HG03135 (cell line): ENCODE data around the gene NATD1.
"Not testable (repeated sequence)": the region's sequence is repeated elsewhere in the genome, so short reads cannot be mapped to it uniquely, and the experiment has no call there.

Source experiments
- ATAC-seq: cut with Tn5 transposase; IDR thresholded peaks from one replicate; pipeline ENCODE4 v1.9.1; 2021; ENCODE audit warnings: mild to moderate bottlenecking, moderate library complexity; ENCODE audit not compliant: unreplicated experiment

NATD1 gene

DNA sequence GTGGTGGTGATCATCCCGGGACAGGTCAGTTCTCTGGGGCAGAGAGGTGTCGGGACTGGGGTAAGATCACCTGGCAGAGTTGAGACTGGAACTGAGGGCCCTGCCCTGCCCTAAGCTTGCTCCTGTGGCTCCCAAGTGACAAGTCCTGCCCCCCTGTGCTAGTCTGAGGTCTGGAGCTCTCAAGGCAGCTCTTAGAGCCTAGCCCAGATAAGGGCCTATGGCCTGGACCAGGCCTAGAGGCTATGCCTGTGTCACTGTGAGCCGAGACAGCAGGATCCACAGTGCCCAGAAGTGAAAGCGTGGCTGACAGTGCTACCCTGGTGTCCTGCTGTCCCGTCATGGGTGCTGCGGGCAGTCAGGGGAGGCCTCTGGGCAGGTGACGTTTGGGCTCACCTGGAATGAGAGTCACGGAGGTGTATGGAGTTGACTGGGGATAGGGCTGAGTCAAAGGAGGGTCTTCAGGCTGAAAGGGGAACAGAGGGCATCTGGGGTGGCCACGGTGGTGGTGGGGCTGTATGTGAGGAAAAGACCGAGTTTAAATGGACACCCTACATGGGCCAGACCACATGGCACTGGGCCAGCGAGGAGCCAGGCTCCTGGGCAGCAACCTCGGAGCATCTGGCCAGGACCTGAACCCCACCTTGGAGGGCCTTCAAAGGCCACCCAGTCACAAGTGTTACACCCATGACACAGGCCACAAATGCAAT, 5.5 kb downstream of the NATD1 start:
- no peak for ATAC-seq

DNA sequence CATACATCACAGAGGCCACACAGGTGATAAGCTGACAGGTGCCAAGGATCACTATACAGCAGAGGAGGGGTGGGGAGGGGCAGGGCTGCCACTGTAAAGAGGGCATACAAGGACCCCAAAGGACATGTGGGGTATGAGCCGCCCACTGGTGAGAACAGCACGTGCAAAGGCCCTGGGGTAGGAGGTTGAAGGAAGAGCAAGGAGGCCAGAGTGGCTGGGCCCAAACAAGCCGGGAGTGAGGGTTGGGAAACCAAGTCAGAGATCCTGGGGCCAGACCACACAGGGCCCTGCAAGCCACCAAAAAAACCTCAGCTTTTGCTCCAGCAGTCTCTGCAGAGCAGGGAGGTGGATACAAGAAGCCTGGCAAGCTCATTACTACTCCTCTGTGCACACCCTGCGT, 6.5 kb downstream of the NATD1 start:
- ATAC-seq, result no peak

DNA sequence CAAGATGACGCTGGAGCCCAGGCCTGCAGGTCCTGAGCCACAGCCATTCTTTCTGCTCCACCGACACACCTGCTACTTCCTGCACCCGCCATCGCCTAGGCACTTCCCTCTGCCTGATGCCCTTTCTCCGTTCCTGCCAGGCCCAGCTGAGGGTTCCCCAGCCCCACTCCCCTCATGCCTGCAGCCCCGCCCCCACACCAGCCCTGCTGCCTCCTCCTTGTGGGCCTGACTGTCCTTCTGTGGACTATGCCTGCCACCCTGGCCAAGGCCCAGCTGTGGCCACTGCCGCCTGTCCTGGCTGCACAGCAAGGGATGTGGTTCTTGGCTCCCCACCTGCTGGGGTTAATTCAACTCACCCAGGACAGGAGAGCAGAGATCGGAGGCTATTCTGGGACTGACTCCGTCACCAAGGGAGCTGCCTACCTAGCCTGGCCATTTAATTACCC, 7.5 kb downstream of the NATD1 start:
- ATAC-seq, result no peak

DNA sequence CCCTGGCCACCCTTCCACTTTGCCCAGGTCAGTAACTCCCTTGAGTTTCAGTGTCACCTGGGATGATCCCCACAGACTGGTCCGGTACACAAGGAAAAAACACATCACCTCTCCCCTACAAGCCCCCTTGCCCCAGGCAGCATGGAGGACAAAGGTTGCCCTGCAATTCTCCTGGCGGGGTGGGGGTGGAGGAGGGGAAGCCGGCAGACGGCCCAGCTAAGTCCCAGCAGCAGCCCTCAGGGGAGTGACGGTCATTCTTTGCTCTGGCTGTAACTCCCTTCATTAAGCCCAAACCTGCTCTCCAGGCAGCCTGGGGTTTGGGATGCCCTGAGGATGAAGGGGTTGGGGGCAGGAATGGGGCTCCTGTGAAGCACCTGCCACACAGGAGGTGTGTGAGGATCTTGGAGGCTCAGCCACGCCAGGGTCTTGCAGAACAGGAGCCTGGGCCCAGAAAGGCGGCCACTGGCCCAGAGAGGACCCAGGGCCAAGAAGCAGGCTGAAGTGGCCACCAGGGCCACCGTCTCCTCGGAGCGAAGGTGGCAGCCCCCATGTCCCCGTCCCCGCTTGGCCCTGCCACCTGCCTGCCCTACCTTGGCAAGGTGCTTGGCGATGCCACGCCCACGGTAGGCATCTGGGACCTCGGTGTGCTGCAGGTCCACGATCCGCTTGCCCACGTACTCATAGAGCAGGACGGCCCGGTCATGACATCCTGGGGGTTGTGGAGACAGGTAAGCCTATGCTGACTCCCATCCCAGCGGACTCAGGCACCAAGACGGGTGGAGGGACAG, 9.5 kb downstream of the NATD1 start:
- ATAC-seq, result no peak

DNA sequence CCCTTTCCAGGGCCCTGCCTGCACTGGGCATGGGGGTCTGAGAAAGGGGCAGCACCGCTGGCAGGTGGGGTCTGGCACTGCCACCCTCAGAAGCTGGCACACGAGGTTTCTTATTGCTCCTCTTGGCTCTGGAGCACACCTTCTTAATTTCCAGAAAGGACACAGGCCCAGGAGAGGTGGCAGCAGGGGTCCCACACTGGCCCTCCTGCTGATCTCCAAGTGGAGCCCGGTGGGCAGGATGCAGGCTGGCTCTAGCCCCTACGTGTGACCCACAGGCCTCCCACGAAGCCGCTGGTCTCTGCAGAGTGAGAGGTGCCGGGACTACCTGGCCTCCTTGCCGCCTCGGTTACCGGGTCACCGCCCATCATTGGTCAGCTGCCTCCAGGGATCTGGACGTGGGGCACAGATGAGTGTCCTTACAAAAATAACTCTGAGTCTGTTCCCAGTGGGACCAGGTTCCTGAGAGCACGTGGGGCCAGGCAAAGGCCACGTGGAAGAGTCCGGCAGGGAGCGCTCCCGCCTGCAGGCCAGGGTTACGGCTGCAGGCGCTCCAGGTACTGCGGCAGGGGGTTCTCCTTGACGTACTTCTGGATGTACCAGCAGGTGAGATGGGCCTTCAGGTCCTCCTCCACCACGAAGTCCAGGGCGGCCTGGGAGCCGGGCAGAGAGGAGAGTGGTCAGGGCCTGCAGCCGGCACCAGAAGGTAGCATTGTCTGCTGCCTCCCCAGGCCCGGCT, 10.3 kb downstream of the NATD1 start:
- ATAC-seq, result no peak

DNA sequence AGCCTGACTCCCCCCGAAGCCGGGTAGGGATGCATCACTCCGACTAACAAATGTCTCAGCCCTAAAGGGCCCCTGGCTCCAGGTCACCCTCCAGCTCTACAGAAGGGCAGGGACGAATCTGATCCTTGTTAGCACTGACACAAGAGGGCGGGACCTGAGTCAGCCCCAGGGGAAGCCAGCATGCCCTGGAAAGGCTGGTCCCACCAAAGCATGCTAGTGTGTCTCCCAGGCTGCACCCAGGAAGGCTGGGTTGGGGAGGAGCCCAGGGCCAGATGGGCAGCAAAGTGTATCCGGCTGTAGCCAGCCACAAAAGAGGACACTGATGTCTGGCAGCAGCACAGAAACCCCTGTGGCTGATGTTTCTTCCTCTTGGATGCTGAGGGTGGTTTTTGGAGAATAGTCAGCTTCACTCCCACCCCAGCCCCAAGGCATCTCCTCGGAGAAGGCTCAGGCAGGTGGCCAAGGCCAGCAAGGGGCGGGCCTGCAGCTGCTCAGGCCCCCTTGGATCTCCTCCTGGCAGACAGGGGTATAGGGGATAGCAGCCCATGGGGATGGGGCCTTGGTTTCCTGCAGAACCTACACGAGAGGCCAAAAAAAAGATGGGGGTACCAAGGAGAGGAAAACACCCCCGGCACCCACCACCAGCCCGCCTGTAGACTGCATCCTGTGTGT, 11.0 kb downstream of the NATD1 start:
- ATAC-seq, result no peak

DNA sequence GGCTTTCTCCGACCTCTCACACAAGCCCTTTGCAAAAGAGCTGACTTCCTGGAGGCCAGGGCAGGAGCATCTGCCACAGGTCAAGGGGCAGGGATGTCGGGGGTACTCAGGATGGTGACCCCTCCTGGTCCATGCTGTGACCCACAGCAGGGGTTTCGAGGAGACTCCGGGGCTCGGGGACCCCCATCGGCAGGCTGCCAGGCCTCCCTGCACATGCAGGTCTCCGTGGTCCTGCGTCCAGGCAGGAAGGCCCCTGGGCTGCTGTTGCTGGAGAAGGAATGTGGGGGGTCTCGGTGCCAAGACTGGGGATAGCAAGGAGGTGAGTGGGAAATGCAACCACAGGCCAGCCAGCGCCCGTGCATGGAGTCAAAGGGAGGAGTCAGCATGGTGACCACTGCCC, 11.6 kb downstream of the NATD1 start:
- ATAC-seq, result no peak

DNA sequence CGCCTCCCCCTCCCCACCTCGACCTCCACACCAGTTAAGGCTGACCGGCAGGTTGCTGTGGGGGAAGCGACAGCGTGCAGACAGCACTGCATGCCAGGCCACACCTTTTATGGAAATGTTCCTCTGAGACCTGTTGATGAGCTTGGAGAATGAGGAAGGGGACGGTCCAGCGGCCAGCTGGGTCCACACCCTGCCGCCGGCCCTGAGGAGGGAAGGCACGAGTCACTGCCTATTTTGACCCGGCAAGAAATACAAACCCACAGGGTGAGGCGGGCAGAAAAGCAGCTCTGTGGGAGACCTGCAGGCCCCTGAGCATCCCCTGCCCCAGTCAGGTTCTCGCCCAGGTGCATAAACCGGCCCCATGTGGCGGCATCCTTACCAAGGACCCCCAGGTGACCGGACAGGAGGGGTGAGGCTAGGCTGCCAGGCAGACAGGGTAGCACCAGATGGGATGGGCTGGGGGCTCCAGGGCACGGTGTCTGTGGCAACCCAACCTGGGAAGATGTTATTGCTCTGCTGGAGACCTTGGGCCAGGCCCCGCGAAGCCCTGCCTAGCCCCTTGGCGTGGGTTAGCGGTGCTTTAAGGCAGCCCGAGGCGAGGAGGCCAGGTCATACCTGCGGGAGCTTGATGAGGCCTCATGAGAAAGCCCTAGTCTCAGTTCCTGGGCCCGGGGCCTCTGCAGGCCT, 12.7 kb downstream of the NATD1 start:
- ATAC-seq, result no peak

DNA sequence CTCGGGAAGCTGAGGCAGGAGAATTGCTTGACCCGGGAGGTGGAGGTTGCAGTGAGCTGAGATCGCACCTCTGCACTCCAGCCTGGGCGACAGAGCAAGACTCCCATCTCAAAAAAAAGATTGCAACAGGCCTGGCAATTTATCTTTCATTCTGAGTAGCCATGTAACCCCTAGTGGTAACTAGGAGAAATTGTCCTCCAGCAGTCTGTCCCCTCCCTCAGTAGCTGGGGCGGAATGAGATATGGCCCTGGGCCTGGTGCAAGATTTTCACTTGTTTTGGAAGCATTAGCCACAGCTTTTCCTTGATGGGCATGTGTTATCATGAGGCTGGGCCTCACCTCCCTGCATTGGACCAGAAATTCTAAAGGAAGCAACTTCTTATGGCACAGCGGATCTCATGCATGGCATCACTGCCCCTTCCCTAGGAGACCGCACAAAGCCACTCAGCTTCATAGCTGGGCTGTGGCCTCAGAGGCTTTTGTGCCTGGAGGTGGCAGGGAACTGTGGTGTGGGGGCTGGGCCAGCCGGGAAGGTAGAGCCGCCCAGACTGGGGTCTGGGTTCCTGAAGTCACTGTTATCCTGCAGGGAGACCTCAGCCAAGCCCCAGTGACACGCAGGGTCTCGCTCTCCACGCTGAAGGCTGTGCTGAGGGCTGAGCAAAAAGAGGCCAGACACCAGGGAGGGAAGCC, 13.4 kb downstream of the NATD1 start:
- no peak for ATAC-seq

DNA sequence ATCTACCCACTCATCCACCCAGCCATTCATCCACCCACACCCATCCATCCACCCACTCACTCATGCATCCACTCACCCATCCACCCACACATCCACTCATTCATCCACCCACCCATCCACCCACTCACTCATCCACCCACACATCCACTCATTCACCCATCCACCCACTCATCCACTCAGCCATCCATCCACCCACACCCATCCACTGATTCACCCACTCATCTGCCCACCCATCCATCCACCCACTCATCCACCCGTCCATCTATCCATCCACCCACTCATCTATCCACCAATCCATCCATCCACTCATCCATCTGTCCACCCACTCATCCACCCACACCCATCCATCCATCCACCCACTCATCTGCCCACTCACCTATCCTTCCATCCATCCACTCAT, 17.3 kb downstream of the NATD1 start:
- ATAC-seq, result no peak

DNA sequence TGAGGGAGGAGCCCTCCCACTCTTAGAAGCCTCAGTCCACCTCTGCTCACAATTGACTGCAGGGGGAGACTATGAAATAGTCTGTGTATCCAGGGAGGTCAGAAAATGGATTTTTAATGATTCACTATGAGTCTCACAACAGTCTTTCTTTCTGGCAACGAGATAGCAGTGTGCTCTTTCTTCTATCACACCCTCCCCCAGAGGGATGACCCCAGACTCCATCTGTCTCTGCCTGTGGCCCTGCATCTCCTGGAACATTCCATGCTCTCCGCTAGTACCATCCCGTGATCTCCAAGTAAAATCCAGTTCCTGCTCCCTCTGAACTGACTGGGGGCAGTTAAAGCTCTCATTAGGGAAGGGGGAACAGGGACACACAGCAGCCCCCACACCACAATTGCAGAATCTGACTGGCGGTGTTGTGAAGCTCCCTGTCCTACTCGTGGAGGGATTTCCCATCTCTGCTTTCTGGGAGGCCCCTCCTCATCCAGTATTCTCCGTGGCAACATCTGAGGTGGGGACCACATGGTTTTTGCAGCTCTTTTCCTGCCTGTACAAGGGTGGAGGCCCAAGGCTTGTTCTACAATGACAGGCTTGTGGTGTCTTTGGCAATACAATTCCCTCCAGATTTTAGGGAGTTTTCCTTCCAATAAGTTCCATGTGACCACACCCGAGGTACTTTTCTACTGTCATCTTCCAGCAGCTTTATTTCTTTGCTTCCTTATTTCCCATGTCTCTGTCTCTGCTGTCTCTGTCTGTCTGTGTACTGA, 19.4 kb downstream of the NATD1 start:
- ATAC-seq, result no peak

DNA sequence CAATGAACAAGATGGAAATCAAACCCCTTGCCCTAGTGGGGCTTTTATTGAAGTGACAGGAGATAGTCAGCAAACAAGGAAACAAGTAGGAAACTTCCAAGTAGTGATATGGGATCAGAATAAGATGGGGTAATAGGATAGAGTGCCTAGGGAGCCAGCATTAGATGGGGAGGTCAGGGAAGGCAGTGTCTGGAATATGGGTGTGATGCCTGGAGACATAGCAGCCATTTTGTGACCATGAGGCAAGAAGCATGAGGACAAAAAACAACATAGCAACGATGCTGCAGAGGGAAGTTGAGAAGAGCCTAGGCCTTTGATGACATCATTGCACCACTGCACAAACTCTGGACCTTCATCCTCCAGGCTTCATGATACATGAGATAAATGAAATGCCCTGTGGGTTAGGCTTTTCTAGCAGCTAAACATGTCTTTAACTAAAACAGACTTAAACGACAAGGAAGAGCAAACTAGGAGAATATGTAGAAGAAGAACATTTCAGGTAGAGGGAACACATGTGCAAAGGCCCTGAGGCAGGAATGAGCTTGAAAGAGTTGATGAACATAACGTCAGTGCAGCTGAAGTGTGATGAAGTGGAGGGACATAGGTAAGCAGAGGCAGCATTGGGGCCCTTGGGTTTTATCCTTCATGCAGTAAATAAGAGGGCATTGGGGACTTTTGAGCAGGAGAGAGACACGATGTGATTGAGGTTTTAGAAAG, 21.0 kb downstream of the NATD1 start:
- ATAC-seq, result no peak

DNA sequence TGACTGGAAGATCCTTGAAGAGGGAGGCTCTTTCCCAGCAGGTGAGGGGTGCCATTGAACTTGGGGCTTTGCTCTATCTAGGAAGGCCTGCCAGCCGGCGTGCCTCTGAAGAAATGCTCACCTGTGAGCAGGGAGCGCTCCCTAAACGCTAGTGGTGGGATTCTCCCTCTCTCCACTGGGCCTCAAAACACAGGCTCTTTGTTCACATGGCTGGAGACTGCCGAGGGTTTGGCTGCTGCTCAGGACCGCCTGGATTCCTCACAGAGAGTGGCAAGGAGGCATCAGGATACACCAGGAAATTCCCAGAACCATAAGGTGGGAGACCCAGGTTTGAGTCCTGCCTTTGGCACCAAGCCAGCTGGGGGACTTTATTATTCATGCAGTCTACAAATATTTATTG, 21.7 kb downstream of the NATD1 start:
- ATAC-seq, result no peak

DNA sequence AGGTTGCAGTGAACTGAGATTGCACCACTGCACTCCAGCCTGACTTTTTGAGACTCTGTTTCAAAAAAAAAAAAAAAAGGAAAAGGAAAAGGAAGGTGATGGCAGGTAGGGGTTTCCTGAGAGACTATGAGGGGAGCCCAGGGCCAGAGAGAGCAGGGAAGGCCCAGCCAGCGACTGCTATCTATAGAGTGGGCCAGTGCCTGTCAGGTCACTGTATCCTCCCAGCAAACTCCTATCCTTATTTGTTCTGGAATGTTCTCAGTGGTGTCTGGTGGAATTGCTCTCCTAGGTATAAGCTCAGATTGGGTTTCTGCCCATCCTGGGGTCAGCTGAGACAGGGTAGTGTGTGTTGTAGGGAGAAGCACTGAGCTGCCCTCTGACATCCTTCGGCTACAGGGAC, 24.4 kb downstream of the NATD1 start:
- ATAC-seq, result no peak

DNA sequence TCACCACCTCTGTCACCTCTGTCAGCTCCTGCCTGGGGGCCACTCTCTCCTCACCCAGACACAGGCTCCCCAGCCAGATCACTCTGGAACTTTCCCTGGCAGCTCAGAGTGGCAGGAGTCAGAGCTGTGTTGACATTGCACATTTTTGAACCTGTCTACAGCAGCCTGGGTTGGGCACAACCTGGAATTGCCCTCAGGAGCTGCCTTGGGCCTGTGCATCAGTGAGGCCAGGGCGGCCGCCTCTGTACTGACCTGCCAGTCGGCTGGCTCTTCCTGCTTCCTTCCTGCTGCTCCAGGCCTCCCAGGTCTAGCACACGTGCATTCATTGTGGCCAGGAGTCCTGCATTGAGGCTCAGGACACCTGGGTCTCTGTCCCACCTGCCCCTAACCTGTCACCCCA, 25.1 kb downstream of the NATD1 start:
- no peak for ATAC-seq

DNA sequence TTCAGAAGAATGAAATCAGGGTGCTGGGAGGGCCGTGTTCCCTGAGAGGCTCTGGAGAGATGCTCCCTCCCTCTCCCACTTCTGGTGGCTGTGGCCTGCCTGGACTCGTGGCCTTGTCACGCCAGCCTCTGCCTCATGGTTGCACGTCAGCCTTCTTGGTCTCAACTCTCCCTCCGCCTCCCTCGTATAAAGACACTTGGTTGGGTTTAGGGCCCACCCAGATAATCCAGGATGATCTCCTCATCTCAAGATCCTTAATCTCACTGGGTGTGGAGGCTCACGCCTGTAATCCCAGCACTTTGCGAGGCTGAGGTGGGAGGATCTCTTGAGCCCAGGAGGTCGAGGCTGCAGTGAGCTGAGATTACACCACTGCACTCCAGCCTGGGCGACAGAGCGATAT, 25.9 kb downstream of the NATD1 start:
- not testable (repeated sequence) for ATAC-seq

DNA sequence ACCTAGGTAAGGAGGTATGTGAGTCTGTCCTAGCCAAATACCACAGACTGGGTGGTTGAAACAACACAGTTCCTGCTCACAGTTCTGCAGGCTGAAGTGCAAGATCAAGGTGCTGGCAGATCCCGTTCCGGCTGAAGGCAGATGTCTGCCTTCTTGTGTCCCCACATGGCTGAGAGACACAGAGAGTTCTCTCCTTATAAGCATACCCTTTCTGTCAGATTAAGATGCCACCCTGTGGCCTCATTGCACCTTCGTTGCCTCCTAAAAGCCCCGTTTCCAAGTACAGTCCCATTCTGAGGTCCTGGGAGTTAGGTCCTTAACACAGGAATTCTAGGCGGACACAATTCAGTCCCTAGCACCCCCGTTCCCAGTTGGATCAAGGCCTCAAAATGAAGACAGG, 30.1 kb downstream of the NATD1 start:
- ATAC-seq, result no peak

DNA sequence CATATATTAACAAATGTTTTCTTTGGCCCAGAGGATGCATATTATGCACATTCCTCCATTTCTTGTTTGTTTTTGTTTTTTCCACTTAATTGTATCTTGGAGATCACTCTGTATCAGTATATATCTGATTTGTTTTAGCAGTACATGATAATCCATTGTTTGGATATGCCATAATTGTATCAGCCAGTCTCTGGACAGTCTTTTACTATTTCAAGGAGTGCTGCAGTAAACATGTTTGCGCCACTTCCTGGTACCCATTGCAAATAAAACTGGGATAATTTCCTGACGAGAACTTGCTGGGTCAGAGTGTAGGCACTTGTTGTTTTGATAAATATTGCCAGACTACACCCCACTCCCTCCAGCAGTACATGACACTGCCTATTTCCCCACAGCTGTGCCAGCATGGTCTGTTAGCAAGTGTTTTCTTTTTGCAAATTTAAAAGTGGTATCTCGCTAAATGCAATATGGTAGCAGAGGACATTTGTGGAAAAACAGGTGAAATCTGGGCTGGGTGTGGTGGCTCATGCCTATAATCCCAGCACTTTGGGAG, 34.3 kb downstream of the NATD1 start:
- ATAC-seq, result no peak
